G401 (cell line): ENCODE measurements around the gene HEXD. TPM values are rescaled to one million over a fixed set of nuclear protein-coding genes. Genes with fewer than 3 reads are reported as not detected.

Experiments
- DNase-seq: peaks from one replicate; pipeline ENCODE4 v3.0.0-alpha.2; 2015; ENCODE audit warnings: low spot score
- in situ Hi-C: cut with HindIII; loops from 2 replicates; pipeline ENCODE4 v1.10.0; 2016; ENCODE audit warnings: low sequenced_read_pairs, mixed read lengths
- total RNA-seq: library from RNA; depleted of rRNA; stranded (reverse); fragments of >200 nt; shearing (Covaris generic); gene quantifications from 2 replicates; pipeline ENCODE4 v1.2.3, GENCODE V29; 2014

The HEXD gene
- total RNA-seq, 1 experiment from 2014 or later: 27.4 TPM

DNA sequence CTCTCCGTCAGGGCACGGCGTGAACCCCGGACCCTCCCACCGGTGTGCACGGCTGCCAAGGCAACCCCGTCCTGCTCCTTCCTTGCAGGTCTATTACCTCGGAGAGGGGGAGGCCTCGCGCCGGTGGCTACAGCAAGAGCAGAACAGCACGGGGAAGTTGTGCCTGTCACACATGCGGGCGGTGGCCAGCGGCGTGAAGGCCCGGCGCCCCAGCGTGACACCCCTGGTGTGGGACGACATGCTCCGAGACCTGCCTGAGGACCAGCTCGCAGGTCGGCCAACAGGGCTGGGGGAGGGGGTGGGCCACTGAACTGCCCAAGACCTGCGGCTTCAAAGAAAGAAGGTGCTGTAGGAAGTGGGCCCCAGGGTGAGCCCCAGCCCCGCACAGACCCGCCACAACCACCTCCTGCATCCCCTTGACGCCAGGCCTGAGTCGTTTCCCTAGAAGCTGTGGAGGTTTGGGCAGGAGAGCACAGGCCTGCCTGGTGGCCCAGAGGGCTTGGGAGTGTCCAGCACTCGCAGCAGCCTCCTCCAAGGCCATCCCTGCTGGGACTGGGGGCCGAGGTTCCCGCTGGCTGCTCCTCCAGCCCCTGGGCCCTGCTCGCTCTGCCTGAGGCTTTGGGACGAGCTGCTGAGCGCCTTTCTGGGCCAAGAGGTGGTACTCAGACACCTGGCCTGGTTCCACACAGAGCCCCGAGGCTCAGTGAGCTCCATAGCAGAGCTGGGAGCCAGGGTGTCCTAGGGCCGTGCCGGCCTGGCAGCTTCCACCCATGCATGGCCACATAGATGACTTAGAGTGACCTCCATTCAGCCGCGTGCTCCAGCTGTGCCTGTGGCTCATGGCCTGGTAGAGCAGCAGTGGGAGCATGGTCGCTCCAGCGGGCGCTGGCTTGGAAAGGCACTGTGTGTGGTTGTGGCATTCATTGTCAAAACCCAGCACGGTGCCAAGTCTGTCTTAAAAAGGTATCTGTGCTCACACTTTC lies 17.7 kb downstream of the HEXD start:
- DNase-seq: no peak
- in situ Hi-C loops: no loop called here

GRCh38 chr17:82436601-82437324 lies 18.6 kb downstream of the HEXD start:
- in situ Hi-C loops: no loop called here
- no peak for DNase-seq

DNA sequence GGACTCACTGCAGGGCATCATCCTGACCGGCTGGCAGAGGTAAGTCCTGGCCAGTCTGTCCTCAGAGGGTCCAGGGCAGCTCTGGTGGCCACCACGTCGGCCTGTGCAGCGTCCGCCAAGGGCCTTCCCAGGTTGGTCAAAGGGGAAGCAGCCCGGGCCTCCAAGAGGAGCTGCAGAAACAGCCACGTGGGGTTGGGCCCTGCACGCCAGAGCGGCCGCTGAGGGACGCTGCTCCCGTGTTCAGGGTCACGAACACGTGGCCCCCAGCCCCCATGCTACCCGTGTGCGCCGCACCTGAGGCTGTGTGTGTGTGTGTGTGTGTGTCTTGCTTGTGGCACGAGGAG lies 19.1 kb downstream of the HEXD start:
- in situ Hi-C loops: no loop called here
- no peak for DNase-seq

DNA sequence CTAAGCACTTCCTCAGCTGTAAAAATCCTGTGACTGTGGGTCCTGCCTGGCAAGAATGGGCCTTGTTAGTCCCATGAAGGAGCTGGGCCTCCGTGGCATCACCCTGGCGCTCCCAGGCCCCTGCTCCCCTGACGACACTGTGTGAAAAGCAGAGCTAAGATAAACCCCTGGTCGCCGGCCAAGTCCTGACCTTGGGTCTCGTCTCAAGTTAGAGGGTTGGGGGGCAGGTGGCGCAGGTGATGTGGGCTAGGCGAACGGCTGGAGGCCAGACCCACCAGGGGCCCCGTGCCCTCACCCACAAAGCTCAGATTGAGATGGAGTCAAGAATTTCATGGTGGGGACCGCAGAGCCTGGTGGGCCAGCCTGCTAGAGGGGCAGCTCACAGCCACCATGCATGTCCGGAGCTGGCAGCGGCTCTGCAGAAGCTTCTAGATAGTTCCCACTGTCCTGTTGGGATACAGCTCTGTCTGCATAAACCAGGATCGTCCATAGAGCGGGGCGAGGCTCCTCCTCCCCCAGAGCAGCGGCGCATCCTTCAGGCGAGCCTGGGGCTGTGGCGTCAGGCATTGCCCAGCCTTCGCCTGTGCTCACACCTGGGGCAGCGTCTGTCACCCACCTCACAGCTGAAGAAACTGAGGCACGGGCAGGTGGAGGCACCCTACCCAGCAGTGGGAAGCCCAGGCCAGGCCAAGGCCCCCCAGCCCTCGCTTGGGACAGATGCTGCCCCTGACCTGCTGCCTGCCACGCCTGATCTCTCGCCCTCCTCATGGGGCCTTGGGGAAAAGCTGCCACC lies 20.4 kb downstream of the HEXD start:
- no peak for DNase-seq
- in situ Hi-C loops: no loop called here

DNA sequence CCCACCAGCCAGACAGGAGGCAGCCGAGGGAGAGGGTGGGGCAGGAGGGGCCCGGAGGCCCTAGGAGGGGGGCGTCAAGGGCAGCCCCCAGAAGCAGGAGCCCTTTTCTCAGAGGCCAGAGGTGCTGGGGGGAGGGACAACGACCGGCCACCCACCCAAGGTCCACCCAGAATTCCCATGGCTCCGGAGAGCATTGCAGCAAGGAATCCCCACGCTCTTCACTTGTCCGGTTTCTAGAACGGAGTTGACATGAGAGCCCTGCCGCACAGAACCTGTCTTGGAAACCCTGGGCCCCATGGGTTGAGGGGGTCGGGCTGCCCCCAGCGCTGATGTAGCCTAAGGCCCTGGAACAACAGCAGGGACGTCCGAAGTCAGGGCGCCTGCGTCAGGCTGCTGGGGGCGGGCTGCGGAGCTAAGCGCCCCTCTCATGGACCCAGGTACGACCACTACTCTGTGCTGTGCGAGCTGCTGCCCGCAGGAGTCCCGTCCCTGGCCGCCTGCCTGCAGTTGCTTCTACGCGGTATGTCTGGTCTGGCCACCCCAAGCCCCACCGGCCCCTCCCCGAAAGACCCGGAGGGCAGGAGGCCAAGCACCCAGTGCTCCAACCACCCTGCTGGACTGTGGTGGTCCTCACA lies 21.2 kb downstream of the HEXD start:
- DNase-seq: no peak
- in situ Hi-C loops: no loop called here

- DNase-seq: no peak
- in situ Hi-C loops: no loop called here
Measured at GRCh38 chr17:82439829-82440365, 21.8 kb downstream of the HEXD start.

- DNase-seq: no peak
- in situ Hi-C loops: no loop called here
Measured at GRCh38 chr17:82440469-82440981, 22.4 kb downstream of the HEXD start.

DNA sequence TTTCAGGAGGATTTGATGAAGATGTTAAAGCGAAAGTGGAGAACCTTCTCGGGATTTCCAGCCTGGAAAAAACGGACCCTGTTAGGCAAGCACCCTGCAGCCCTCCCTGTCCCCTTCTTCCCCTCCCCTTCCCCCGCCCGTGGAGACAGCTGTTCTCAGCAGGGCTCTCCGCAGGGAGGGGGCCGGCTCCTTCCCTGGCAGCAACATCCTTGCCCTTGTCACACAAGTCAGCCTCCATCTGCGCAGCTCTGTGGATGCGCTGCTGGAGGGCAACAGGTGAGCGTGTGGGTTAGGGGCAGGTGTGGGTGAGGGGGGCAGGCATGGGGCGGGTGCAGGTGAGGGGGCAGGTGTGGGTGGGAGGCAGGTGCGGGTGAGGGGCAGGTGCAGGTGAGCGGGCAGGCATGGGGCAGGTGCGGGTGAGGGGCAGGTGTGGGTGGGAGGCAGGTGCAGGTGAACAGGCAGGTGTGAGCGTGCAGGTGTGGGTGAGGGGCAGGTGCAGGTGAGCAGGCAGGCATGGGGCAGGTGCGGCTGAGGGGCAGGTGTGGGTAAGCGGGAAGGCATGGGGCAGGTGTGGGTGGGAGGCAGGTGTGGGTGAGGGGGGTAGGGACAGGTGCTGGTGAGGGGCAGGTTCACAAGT lies 23.0 kb downstream of the HEXD start:
- no peak for DNase-seq
- in situ Hi-C loops: no loop called here

- DNase-seq: no peak
- in situ Hi-C loops: no loop called here
Measured at GRCh38 chr17:82441691-82442487, 23.7 kb downstream of the HEXD start.

DNA sequence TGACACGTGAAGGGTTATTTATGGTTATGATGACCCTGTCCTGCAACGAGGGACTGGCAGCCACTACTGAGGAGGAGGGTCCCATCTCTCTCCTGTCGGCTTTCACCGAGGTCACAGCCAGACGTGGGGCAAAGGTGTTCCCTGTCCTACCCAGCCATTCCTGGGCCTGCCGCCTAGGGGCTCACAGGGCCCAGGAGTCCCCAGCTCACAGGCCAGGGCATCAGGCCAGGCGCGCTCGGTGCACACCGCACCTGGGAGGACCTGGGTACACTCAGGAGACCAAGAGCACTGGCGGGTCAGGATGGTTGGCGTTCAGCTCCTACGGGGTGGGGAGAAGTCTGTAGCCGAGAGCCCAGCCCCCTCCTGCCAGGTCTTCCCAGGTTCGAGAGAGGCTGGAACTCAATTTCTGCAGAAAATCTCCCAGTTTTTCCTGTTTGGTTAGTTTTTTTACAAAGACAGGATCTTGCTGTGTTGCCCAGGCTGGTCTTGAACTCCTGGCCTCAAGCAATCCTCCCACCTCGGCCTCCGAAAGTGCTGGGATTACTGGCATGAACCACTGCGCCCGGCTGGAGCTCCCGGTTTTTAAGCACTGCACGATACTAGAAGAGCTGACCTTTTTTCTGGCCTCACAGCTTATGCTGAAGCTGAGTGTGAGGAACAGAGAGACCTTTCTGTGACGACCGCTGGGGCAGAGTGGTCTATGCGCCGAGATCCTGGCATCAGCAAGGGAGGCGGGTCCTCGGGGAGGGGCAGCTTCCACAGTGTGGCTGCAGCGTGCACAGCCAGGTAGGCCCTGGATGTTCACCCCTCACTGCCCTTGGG lies 24.7 kb downstream of the HEXD start:
- in situ Hi-C loops: no loop called here
- DNase-seq: no peak

- no peak for DNase-seq
- in situ Hi-C loops: no loop called here
Measured at GRCh38 chr17:82443465-82444283, 25.5 kb downstream of the HEXD start.

GRCh38 chr17:82444284-82444893 lies 26.2 kb downstream of the HEXD start:
- in situ Hi-C loops: no loop called here
- no peak for DNase-seq

GRCh38 chr17:82444941-82445521 lies 26.9 kb downstream of the HEXD start:
- DNase-seq: peak; percentile 45
- in situ Hi-C loops: no loop called here

DNA sequence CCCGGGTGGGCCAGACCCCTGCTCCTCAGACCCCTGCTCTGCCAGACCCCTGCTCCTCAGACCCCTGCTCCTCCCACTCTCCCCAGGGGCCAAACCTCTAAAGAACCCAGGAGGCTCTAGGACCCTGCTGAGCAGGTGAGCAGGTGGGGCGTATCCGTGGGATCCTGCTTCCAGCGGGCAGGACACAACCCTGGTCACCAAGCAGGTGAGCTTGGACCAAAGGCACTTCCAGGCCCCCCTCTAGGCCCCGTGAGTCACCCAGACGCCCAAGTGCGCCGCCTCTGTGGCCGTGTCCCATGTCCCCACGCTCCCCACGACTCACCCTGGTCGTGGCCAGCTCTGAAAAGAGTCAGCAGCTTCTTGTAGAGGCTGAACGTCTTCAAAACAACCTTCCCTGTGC lies 27.4 kb downstream of the HEXD start:
- DNase-seq: no peak
- in situ Hi-C loops: no loop called here

DNA sequence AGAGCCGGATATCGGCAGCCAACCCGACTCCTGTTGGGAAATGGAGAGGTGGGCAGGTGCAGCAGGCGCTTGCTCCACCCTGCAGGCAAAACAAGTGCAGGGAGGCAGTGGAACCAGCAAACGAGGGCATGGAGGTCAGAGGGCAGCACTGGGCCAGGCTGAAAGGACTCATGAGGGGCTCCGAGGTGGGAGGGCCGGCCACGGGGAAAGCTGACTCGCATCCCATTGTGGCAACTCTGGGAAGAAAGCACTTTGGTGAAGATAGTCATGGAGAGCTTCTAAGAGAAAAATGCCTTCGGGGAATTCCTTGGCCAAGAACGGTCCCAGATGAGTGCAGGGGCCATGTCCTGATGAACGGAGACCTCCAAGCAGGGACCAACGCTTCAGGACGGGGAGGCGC lies 28.0 kb downstream of the HEXD start:
- DNase-seq: no peak
- in situ Hi-C loops: no loop called here
